HCT116 (cell line): ENCODE data around the gene BICDL2. TPM values are rescaled to one million over a fixed set of nuclear protein-coding genes. Genes with fewer than 3 reads are reported as not detected.

Source experiments
- ATAC-seq: fragments of 200-7000 bp; cut with Tn5 transposase; 2 replicates; pipeline ENCODE4 v1.9.1; 2020; ENCODE audit warnings: mild to moderate bottlenecking, moderate library complexity
- BruUV-seq: library from RNA; stranded (reverse); fragments of 400-500 nt; replicated peaks from 2 replicates; lab custom pipeline; 2021; lab: Mats Ljungman, UMichigan
- CTCF ChIA-PET: fragments of 300-600 bp; sonication (Branson Sonifier 250); formaldehyde crosslinking; loops from one replicate; lab custom pipeline; 2021; ENCODE audit warnings: antibody characterized with exemption; lab: Charles Lee
- POLR2A ChIA-PET: fragments of 300-600, 350-600 bp; sonication (Branson Sonifier 250); formaldehyde crosslinking; loops from one replicate; lab custom pipeline; 2021; ENCODE audit warnings: antibody characterized with exemption; lab: Charles Lee
- RAD21 ChIA-PET, 2 experiments: fragments of 300-600 bp; sonication (Branson Sonifier 250); formaldehyde crosslinking; loops; one replicate each; lab custom pipeline; 2023; ENCODE audit warnings: low total read pairs in 2 of 2; ENCODE audit not compliant: uncharacterized antibody in 2 of 2, unreplicated experiment in 2 of 2, low non-redundant PET in 1 of 2; lab: Charles Lee
- DNase-seq: peaks from one replicate; pipeline ENCODE4 v3.0.0-alpha.2; 2010; ENCODE audit warnings: low read depth, low spot score
- H2AFZ ChIP-seq: fragments of 200-600 bp; shearing (Covaris generic), sonication (generic); 2 replicates; pipeline ENCODE4 v1.6.1; 2017; ENCODE audit warnings: low read depth, mixed run types, mixed read lengths, antibody characterized with exemption, low read length; ENCODE audit not compliant: poor library complexity, severe bottlenecking
- H3K27ac ChIP-seq: 2 replicates; pipeline ENCODE4 v1.5.1; 2012; ENCODE audit warnings: low read depth, low read length
- H3K27me3 ChIP-seq: fragments of 200-600 bp; sonication (generic); 2 replicates; pipeline ENCODE4 v1.6.1; 2016; ENCODE audit warnings: mixed run types, low read length, mixed read lengths; ENCODE audit not compliant: insufficient read depth
- H3K36me3 ChIP-seq, 2 experiments: fragments of 200-500 bp in 1 of 2; fragments of 200-600 bp in 1 of 2; sonication (Bioruptor generic) in 1 of 2; sonication (generic) in 1 of 2; 2 replicates each; pipeline versions ENCODE4 v1.5.1 to v1.6.1; 2014 to 2016; ENCODE audit warnings: low read length in 2 of 2, inconsistent platforms in 1 of 2, mixed read lengths in 1 of 2, mixed run types in 1 of 2; ENCODE audit not compliant: insufficient read depth in 2 of 2, control insufficient read depth in 1 of 2
- H3K4me1 ChIP-seq, 2 experiments: fragments of 200-600 bp in 1 of 2; sonication (generic) in 1 of 2; 2 replicates each; pipeline versions ENCODE4 v1.5.1 to v1.6.1; 2012 to 2017; ENCODE audit warnings: low read length in 2 of 2, inconsistent platforms in 1 of 2, mild to moderate bottlenecking in 1 of 2, mixed read lengths in 1 of 2, mixed run types in 1 of 2, moderate library complexity in 1 of 2; ENCODE audit not compliant: insufficient read depth in 2 of 2, control insufficient read depth in 1 of 2
- H3K4me2 ChIP-seq: fragments of 200-600 bp; sonication (generic); 2 replicates; pipeline ENCODE4 v1.6.1; 2017; ENCODE audit warnings: mixed run types, low read length, mixed read lengths
- H3K4me3 ChIP-seq, 2 experiments: fragments of 200-600 bp in 1 of 2; sonication (generic) in 1 of 2; replicated peaks in 1 of 2; 2 replicates each; pipeline ENCODE4 v1.5.1; 2011 to 2016; ENCODE audit warnings: low read length in 2 of 2, control low read depth in 1 of 2, low read depth in 1 of 2, mild to moderate bottlenecking in 1 of 2, mixed read lengths in 1 of 2, mixed run types in 1 of 2
- H3K79me2 ChIP-seq: fragments of 200-600 bp; sonication (generic); 2 replicates; pipeline ENCODE4 v1.6.1; 2017; ENCODE audit warnings: mild to moderate bottlenecking, mixed run types, low read length, moderate library complexity, mixed read lengths; ENCODE audit not compliant: insufficient read depth
- H3K9ac ChIP-seq: fragments of 200-600 bp; sonication (generic); 2 replicates; pipeline ENCODE4 v1.6.1; 2016; ENCODE audit warnings: low read length, mixed read lengths
- H3K9me2 ChIP-seq: fragments of 200-600 bp; sonication (generic), shearing (Covaris generic); 2 replicates; pipeline ENCODE4 v1.6.1; 2017; ENCODE audit warnings: mixed run types, mild to moderate bottlenecking, moderate library complexity; ENCODE audit not compliant: insufficient read depth
- H3K9me3 ChIP-seq, 2 experiments: fragments of 200-500 bp in 1 of 2; fragments of 200-600 bp in 1 of 2; sonication (Bioruptor generic) in 1 of 2; sonication (generic) in 1 of 2; 2 replicates each; pipeline ENCODE4 v1.6.1; 2014 to 2017; ENCODE audit warnings: low read length in 2 of 2, mixed read lengths in 2 of 2, inconsistent platforms in 1 of 2, low read depth in 1 of 2, mild to moderate bottlenecking in 1 of 2, mixed run types in 1 of 2, moderate library complexity in 1 of 2; ENCODE audit not compliant: control insufficient read depth in 1 of 2, insufficient read depth in 1 of 2
- H4K20me1 ChIP-seq: fragments of 200-600 bp; sonication (generic), shearing (Covaris generic); 2 replicates; pipeline ENCODE4 v1.6.1; 2017; ENCODE audit warnings: mixed run types, mild to moderate bottlenecking, moderate library complexity; ENCODE audit not compliant: insufficient read depth
- CEBPB ChIP-seq: IDR thresholded peaks from 2 replicates; pipeline ENCODE4 v1.6.1; 2012; ENCODE audit warnings: low read depth
- EGR1 ChIP-seq: IDR thresholded peaks from 2 replicates; pipeline ENCODE4 v1.6.1; 2012; ENCODE audit warnings: low read depth
- ELF1 ChIP-seq: IDR thresholded peaks from 2 replicates; pipeline ENCODE4 v1.6.1; 2012; ENCODE audit warnings: low read depth, borderline replicate concordance
- EZH2 ChIP-seq: fragments of 200-600 bp; sonication (generic); IDR thresholded peaks from 2 replicates; pipeline ENCODE4 v1.6.1; 2017; ENCODE audit warnings: antibody characterized with exemption, mixed run types
- FOSL1 ChIP-seq: IDR thresholded peaks from 2 replicates; pipeline ENCODE4 v1.6.1; 2012; ENCODE audit warnings: low read depth
- JUND ChIP-seq: IDR thresholded peaks from 2 replicates; pipeline ENCODE4 v1.6.1; 2012
- POLR2AphosphoS5 ChIP-seq: IDR thresholded peaks from 2 replicates; pipeline ENCODE4 v1.6.1; 2011; ENCODE audit warnings: mild to moderate bottlenecking, low read depth, low read length, moderate library complexity
- SIN3A ChIP-seq: IDR thresholded peaks from 2 replicates; pipeline ENCODE4 v1.6.1; 2012; ENCODE audit warnings: low read depth
- SRF ChIP-seq: IDR thresholded peaks from 2 replicates; pipeline ENCODE4 v1.6.1; 2012; ENCODE audit warnings: low read depth
- YY1 ChIP-seq: IDR thresholded peaks from 2 replicates; pipeline ENCODE4 v1.6.1; 2011; ENCODE audit warnings: low read length, low read depth, moderate library complexity, mild to moderate bottlenecking; ENCODE audit not compliant: insufficient replicate concordance; ENCODE audit errors: extremely low read depth
- ZFX ChIP-seq: fragments of 450-650 bp; IDR thresholded peaks from 2 replicates; pipeline ENCODE4 v1.6.1; 2017
- intact Hi-C: fragments of 100-400 bp; cut with micrococcal nuclease; formaldehyde crosslinking; loops from 2 replicates; pipeline ENCODE4 v1.10.0; 2022
- total RNA-seq: library from RNA; stranded (reverse); gene quantifications from one replicate; pipeline ENCODE4 v1.2.1, GENCODE V29; 2021; ENCODE audit not compliant: unreplicated experiment
- TF ChIP-seq, protein P1 (sequence below): IDR thresholded peaks from 2 replicates; pipeline ENCODE4 v1.6.1; 2011; ENCODE audit warnings: mild to moderate bottlenecking, low read length, moderate library complexity; ENCODE audit not compliant: insufficient replicate concordance; ENCODE audit errors: extremely low read depth
- TF ChIP-seq, protein P2 (sequence below): IDR thresholded peaks from 2 replicates; pipeline ENCODE4 v1.6.1; 2012; ENCODE audit warnings: low read depth
- TF ChIP-seq, protein P3 (sequence below), 3 experiments: fragments of 200-600 bp in 1 of 3; sonication (generic) in 1 of 3; IDR thresholded peaks in 2 of 3; conservative IDR thresholded peaks in 1 of 3; 2 replicates each; pipeline ENCODE4 v1.5.1; 2012 to 2017; ENCODE audit warnings: low read depth in 2 of 3, low read length in 2 of 3, antibody characterized with exemption in 1 of 3, borderline replicate concordance in 1 of 3, control low read depth in 1 of 3, mild to moderate bottlenecking in 1 of 3, mixed read lengths in 1 of 3, mixed run types in 1 of 3, moderate library complexity in 1 of 3; ENCODE audit not compliant: insufficient read depth in 1 of 3

Gene BICDL2
- total RNA-seq, 1 experiment from 2014 or later: 21.3 TPM

DNA sequence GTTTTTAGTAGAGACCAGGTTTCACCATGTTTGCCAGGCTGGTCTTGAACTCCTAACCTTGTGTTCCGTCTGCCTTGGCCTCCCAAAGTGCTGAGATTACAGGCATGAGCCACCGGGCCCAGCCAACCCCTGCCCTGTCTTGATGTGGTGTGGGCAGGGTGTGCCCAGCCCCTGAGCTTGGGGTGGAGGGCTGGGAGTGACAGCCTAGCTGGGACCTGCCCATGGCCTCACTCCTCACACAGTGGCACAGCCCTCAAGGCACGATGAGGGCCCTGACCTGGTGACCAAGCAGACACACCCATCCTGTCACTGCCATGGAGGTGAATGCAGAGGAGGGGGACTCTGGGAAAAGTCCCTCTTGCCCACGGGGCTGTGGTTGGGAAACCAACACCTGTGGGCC, 31.7 kb upstream of the BICDL2 start:
- intact Hi-C loops: no loop called here
- no peak overlapping the region for H3K4me2 ChIP-seq
- no peak overlapping the region for H2AFZ ChIP-seq
- no peaks in the 10 kb centered on the region for H3K36me3 ChIP-seq
- H3K79me2 ChIP-seq: no peaks in the 10 kb centered on the region
- peaks cover 0 to 13% of the 10 kb centered on the region in 2 experiments; a peak in 1 of 4 replicates for H3K4me1 ChIP-seq
- no peak for ATAC-seq
- CTCF ChIA-PET: no interaction called here
- H4K20me1 ChIP-seq: no peaks in the 10 kb centered on the region
- no peak overlapping the region for H3K9ac ChIP-seq
- no peaks in the 10 kb centered on the region for H3K9me2 ChIP-seq
- POLR2A ChIA-PET: no interaction called here
- no peak for DNase-seq
- H3K27ac ChIP-seq: no peak overlapping the region
- RAD21 ChIA-PET: no interaction called here
- no peaks in the 10 kb centered on the region for H3K9me3 ChIP-seq
- no peak overlapping the region for H3K4me3 ChIP-seq
- TF ChIP-seq EGR1 (no peak), POLR2AphosphoS5 (no peak), YY1 (no peak), FOSL1 (no peak), JUND (no peak), CEBPB (no peak), SIN3A (no peak), ELF1 (no peak), ZFX (no peak), SRF (no peak), EZH2 (no peak)
- TF ChIP-seq, protein P1, sequence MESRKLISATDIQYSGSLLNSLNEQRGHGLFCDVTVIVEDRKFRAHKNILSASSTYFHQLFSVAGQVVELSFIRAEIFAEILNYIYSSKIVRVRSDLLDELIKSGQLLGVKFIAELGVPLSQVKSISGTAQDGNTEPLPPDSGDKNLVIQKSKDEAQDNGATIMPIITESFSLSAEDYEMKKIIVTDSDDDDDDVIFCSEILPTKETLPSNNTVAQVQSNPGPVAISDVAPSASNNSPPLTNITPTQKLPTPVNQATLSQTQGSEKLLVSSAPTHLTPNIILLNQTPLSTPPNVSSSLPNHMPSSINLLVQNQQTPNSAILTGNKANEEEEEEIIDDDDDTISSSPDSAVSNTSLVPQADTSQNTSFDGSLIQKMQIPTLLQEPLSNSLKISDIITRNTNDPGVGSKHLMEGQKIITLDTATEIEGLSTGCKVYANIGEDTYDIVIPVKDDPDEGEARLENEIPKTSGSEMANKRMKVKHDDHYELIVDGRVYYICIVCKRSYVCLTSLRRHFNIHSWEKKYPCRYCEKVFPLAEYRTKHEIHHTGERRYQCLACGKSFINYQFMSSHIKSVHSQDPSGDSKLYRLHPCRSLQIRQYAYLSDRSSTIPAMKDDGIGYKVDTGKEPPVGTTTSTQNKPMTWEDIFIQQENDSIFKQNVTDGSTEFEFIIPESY: no peak
- TF ChIP-seq, protein P2, sequence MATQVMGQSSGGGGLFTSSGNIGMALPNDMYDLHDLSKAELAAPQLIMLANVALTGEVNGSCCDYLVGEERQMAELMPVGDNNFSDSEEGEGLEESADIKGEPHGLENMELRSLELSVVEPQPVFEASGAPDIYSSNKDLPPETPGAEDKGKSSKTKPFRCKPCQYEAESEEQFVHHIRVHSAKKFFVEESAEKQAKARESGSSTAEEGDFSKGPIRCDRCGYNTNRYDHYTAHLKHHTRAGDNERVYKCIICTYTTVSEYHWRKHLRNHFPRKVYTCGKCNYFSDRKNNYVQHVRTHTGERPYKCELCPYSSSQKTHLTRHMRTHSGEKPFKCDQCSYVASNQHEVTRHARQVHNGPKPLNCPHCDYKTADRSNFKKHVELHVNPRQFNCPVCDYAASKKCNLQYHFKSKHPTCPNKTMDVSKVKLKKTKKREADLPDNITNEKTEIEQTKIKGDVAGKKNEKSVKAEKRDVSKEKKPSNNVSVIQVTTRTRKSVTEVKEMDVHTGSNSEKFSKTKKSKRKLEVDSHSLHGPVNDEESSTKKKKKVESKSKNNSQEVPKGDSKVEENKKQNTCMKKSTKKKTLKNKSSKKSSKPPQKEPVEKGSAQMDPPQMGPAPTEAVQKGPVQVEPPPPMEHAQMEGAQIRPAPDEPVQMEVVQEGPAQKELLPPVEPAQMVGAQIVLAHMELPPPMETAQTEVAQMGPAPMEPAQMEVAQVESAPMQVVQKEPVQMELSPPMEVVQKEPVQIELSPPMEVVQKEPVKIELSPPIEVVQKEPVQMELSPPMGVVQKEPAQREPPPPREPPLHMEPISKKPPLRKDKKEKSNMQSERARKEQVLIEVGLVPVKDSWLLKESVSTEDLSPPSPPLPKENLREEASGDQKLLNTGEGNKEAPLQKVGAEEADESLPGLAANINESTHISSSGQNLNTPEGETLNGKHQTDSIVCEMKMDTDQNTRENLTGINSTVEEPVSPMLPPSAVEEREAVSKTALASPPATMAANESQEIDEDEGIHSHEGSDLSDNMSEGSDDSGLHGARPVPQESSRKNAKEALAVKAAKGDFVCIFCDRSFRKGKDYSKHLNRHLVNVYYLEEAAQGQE: no peak
- TF ChIP-seq, protein P3, sequence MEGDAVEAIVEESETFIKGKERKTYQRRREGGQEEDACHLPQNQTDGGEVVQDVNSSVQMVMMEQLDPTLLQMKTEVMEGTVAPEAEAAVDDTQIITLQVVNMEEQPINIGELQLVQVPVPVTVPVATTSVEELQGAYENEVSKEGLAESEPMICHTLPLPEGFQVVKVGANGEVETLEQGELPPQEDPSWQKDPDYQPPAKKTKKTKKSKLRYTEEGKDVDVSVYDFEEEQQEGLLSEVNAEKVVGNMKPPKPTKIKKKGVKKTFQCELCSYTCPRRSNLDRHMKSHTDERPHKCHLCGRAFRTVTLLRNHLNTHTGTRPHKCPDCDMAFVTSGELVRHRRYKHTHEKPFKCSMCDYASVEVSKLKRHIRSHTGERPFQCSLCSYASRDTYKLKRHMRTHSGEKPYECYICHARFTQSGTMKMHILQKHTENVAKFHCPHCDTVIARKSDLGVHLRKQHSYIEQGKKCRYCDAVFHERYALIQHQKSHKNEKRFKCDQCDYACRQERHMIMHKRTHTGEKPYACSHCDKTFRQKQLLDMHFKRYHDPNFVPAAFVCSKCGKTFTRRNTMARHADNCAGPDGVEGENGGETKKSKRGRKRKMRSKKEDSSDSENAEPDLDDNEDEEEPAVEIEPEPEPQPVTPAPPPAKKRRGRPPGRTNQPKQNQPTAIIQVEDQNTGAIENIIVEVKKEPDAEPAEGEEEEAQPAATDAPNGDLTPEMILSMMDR (IDR thresholded peaks at IDR 0.05 in 2 of 3, conservative IDR thresholded peaks at IDR 0.05 in 1 of 3; ENCODE audit: borderline replicate concordance in 1 of 3, insufficient read depth in 1 of 3, low read depth in 2 of 3, low read length in 2 of 3): no peak
- no peaks in the 10 kb centered on the region for H3K27me3 ChIP-seq
- no TSS peak for BruUV-seq
